IMR-90 (cell line): ENCODE results near the gene ANKRD6. TPM values are rescaled to one million over a fixed set of nuclear protein-coding genes. Genes with fewer than 3 reads are reported as not detected.

Experiments used
- ATAC-seq: fragments of 200-7000 bp; cut with Tn5 transposase; 2 replicates; pipeline ENCODE4 v1.9.1; 2020; ENCODE audit warnings: low read depth, mild to moderate bottlenecking, moderate library complexity
- BruUV-seq: library from RNA; stranded (reverse); fragments of 400-500 nt; replicated peaks from 2 replicates; lab custom pipeline; 2021; lab: Mats Ljungman, UMichigan
- CTCF ChIA-PET: fragments of 300-600 bp; formaldehyde crosslinking; extraction: SDS; loops from one replicate; lab custom pipeline; 2021; ENCODE audit warnings: antibody characterized with exemption; lab: Yijun Ruan, JAX
- POLR2A ChIA-PET: fragments of 300-600 bp; sonication (Branson Sonifier 250); formaldehyde crosslinking; loops from one replicate; lab custom pipeline; 2022; ENCODE audit warnings: antibody characterized with exemption; ENCODE audit not compliant: unreplicated experiment; lab: Charles Lee
- DNase-seq: peaks from one replicate; pipeline ENCODE4 v3.0.0; 2013
- H2AFZ ChIP-seq: replicated peaks from 2 replicates; pipeline ENCODE3; 2013; ENCODE audit warnings: low read length, mild to moderate bottlenecking; ENCODE audit not compliant: poor library complexity
- H2AK5ac ChIP-seq: 2 replicates; pipeline ENCODE4 v1.6.1; 2013; ENCODE audit warnings: low read depth, low read length, inconsistent platforms
- H2AK9ac ChIP-seq: replicated peaks from 2 replicates; pipeline ENCODE3; 2013; ENCODE audit warnings: mild to moderate bottlenecking, low read depth, low read length, moderate library complexity; ENCODE audit not compliant: poor library complexity
- H2BK120ac ChIP-seq: 2 replicates; pipeline ENCODE4 v1.6.1; 2013; ENCODE audit warnings: low read depth, low read length, inconsistent platforms
- H2BK15ac ChIP-seq: 3 replicates; pipeline ENCODE4 v1.6.1; 2013; ENCODE audit warnings: low read depth, low read length, inconsistent platforms
- H2BK20ac ChIP-seq: 2 replicates; pipeline ENCODE4 v1.6.1; 2013; ENCODE audit warnings: low read depth, mild to moderate bottlenecking, inconsistent platforms, low read length, moderate library complexity
- H2BK5ac ChIP-seq: 2 replicates; pipeline ENCODE4 v1.6.1; 2013; ENCODE audit warnings: mild to moderate bottlenecking, low read depth, low read length, inconsistent platforms; ENCODE audit not compliant: poor library complexity, severe bottlenecking
- H3K14ac ChIP-seq: replicated peaks from 2 replicates; pipeline ENCODE4 v1.6.1; 2013; ENCODE audit warnings: low read depth, low read length, inconsistent platforms
- H3K18ac ChIP-seq: 2 replicates; pipeline ENCODE4 v1.6.1; 2013; ENCODE audit warnings: low read depth, low read length, control low read depth
- H3K23ac ChIP-seq: 2 replicates; pipeline ENCODE4 v1.6.1; 2013; ENCODE audit warnings: low read depth, low read length, inconsistent platforms
- H3K27ac ChIP-seq: 2 replicates; pipeline ENCODE4 v1.5.1; 2013; ENCODE audit warnings: mild to moderate bottlenecking, control low read depth, low read length; ENCODE audit not compliant: insufficient read depth
- H3K27me3 ChIP-seq: 2 replicates; pipeline ENCODE4 v1.6.1; 2013; ENCODE audit warnings: low read length; ENCODE audit not compliant: control insufficient read depth, insufficient read depth
- H3K36me3 ChIP-seq: 2 replicates; pipeline ENCODE4 v1.6.1; 2013; ENCODE audit warnings: low read length, mixed read lengths; ENCODE audit not compliant: control insufficient read depth, insufficient read depth
- H3K4ac ChIP-seq: 2 replicates; pipeline ENCODE4 v1.6.1; 2013; ENCODE audit warnings: low read depth, low read length, inconsistent platforms
- H3K4me1 ChIP-seq: 2 replicates; pipeline ENCODE4 v1.6.1; 2013; ENCODE audit warnings: low read length, mixed read lengths; ENCODE audit not compliant: control insufficient read depth, insufficient read depth
- H3K4me2 ChIP-seq: 2 replicates; pipeline ENCODE4 v1.6.1; 2013; ENCODE audit warnings: low read depth, mild to moderate bottlenecking, control low read depth, low read length, moderate library complexity
- H3K4me3 ChIP-seq: 2 replicates; pipeline ENCODE4 v1.5.1; 2013; ENCODE audit warnings: low read depth, mild to moderate bottlenecking, control low read depth, low read length, moderate library complexity; ENCODE audit not compliant: insufficient read depth
- H3K56ac ChIP-seq: 2 replicates; pipeline ENCODE4 v1.6.1; 2013; ENCODE audit warnings: low read length, inconsistent platforms; ENCODE audit not compliant: insufficient read depth; ENCODE audit errors: extremely low read depth
- H3K79me1 ChIP-seq, 2 experiments: 2 replicates each; pipeline ENCODE4 v1.6.1; 2013; ENCODE audit warnings: low read length in 2 of 2, inconsistent platforms in 1 of 2, low read depth in 1 of 2
- H3K9ac ChIP-seq: 2 replicates; pipeline ENCODE4 v1.6.1; 2013; ENCODE audit warnings: low read depth, low read length, control low read depth
- H3K9me1 ChIP-seq: 2 replicates; pipeline ENCODE4 v1.6.1; 2013; ENCODE audit warnings: low read length, inconsistent platforms; ENCODE audit not compliant: insufficient read depth
- H3K9me3 ChIP-seq: 2 replicates; pipeline ENCODE4 v1.6.1; 2013; ENCODE audit warnings: low read length; ENCODE audit not compliant: control insufficient read depth, insufficient read depth
- H4K20me1 ChIP-seq: 2 replicates; pipeline ENCODE4 v1.6.1; 2013; ENCODE audit warnings: low read length, inconsistent platforms; ENCODE audit not compliant: insufficient read depth
- H4K5ac ChIP-seq: 2 replicates; pipeline ENCODE4 v1.6.1; 2013; ENCODE audit warnings: mild to moderate bottlenecking, low read depth, low read length, control low read depth
- H4K8ac ChIP-seq, 2 experiments: 2 replicates each; pipeline ENCODE4 v1.6.1; 2013; ENCODE audit warnings: low read depth in 2 of 2, low read length in 2 of 2, control low read depth in 1 of 2, inconsistent platforms in 1 of 2
- H4K91ac ChIP-seq: 2 replicates; pipeline ENCODE4 v1.6.1; 2013; ENCODE audit warnings: low read depth, low read length, inconsistent platforms; ENCODE audit not compliant: insufficient read depth
- MAFK ChIP-seq: IDR thresholded peaks from 2 replicates; pipeline ENCODE4 v1.6.1; 2012; ENCODE audit warnings: low read depth, low read length, improper control_type of control experiment
- MAZ ChIP-seq: IDR thresholded peaks from 2 replicates; pipeline ENCODE4 v1.6.1; 2012; ENCODE audit warnings: low read depth, mild to moderate bottlenecking, low read length, improper control_type of control experiment, moderate library complexity, borderline replicate concordance
- WGBS, 2 experiments: methylation state at CpG; one replicate each; pipeline versions ENCODE4 v1.1.5 to v1.1.7; 2013; ENCODE audit warnings: missing lambda C conversion rate in 2 of 2; ENCODE audit not compliant: insufficient read length in 1 of 2; ENCODE audit errors: extremely low coverage in 2 of 2; 5-methylcytosine and 5-hydroxymethylcytosine counted together
- dilution Hi-C: fragments of 300-500 bp; cut with HindIII; formaldehyde crosslinking; loops from one replicate; pipeline ENCODE4 v1.14.3; 2018; ENCODE audit warnings: low sequenced_read_pairs; ENCODE audit not compliant: unreplicated experiment
- in situ Hi-C: fragments of 300-500 bp; cut with MboI; formaldehyde crosslinking; loops from 3 replicates; pipeline ENCODE4 v1.14.3; 2019; ENCODE audit warnings: low sequenced_read_pairs, inconsistent platforms, mixed read lengths
- intact Hi-C: fragments of 100-400 bp; cut with micrococcal nuclease; formaldehyde crosslinking; loops from 2 replicates; pipeline ENCODE4 v1.10.0; 2022
- polyA plus RNA-seq, 3 experiments: library from polyadenylated mRNA; depleted of rRNA; stranded (reverse); fragments of >200 nt; gene quantifications; 2 replicates each; pipeline ENCODE4 v1.2.3, GENCODE V29; 2012; ENCODE audit warnings: low replicate concordance in 1 of 3
- total RNA-seq: library from RNA; depleted of rRNA; stranded (reverse); fragments of >200 nt; gene quantifications from 2 replicates; pipeline ENCODE4 v1.2.3, GENCODE V29; 2012

ANKRD6 gene
- total and polyA plus RNA-seq, 2 of the 4 experiments (the other 2 are of a cell fraction), result 0.12 to 0.18 TPM

- no CpG with 5 or more reads among the region's 5 CpGs for WGBS, 2 experiments
- intact Hi-C loops (no loop called here), dilution Hi-C loops (no loop called here), in situ Hi-C loops (no loop called here)
- Histone ChIP-seq H2BK5ac (no peak overlapping the region), H3K23ac (no peak overlapping the region), H4K20me1 (no peaks in the 10 kb centered on the region), H2AFZ (peak overlapping the region; percentile 11), H2AK9ac (no peak overlapping the region), H3K9ac (no peak overlapping the region), H3K56ac (no peak overlapping the region), H3K27me3 (peaks cover 2% of the 10 kb centered on the region), H3K14ac (no peak overlapping the region), H2BK120ac (no peak overlapping the region), H3K4me3 (no peak overlapping the region), H2AK5ac (no peak overlapping the region), H3K4me2 (no peak overlapping the region), H4K5ac (no peak overlapping the region), H3K9me3 (no peaks in the 10 kb centered on the region), H3K9me1 (no peaks in the 10 kb centered on the region), H4K91ac (no peak overlapping the region), H3K27ac (no peak overlapping the region), H3K18ac (no peak overlapping the region), H3K4ac (no peak overlapping the region), H2BK20ac (no peak overlapping the region), H3K79me1 (no peaks in the 10 kb centered on the region), H2BK15ac (no peak overlapping the region), H3K36me3 (no peaks in the 10 kb centered on the region), H4K8ac (no peak overlapping the region), H3K4me1 (no peaks in the 10 kb centered on the region)
- ATAC-seq (no peak), DNase-seq (no peak)
- no TSS peak for BruUV-seq
- CTCF ChIA-PET, result interaction anchor here (1.1 kb wide), 1 partner anchor 13 kb away, joined by 4 read pairs; no protein-coding TSS in a partner anchor
- TF ChIP-seq MAZ (no peak), MAFK (peak; percentile 68)
- POLR2A ChIA-PET, result no interaction called here
These were observed 47.7 kb upstream of the ANKRD6 start for GRCh38 chr6:89385156-89385667.
